Gastroesophageal sphincter (tissue), 4 donors: ENCODE results near the gene RETREG1. TPM values are rescaled to one million over a fixed set of nuclear protein-coding genes. Genes with fewer than 3 reads are reported as not detected.

Source experiments
- ATAC-seq: fragments of 150-250 bp; one replicate; pipeline ENCODE4 v1.9.1; 2016; ENCODE audit warnings: mild to moderate bottlenecking, moderate library complexity
- H3K27ac ChIP-seq, 4 donors: fragments of 200-600 bp; sonication (generic) in 3 of 4; 1 replicate in 3 of 4; 2 replicates in 1 of 4; pipeline ENCODE4 v1.5.1; 2016 to 2019
- H3K27me3 ChIP-seq: fragments of 200-600 bp; sonication (generic); one replicate; pipeline ENCODE4 v1.5.1; 2019
- H3K36me3 ChIP-seq, 2 donors: fragments of 200-600 bp; sonication (generic); one replicate each; pipeline ENCODE4 v1.5.1; 2019; ENCODE audit warnings: control low read depth in 1 of 2
- H3K4me1 ChIP-seq, 3 donors: fragments of 200-600 bp; sonication (generic); 1 replicate in 2 of 3; 2 replicates in 1 of 3; pipeline ENCODE4 v1.5.1; 2016 to 2019; ENCODE audit warnings: control low read depth in 2 of 3
- H3K4me3 ChIP-seq, 2 donors: fragments of 200-600 bp; sonication (generic); one replicate each; pipeline ENCODE4 v1.5.1; 2019; ENCODE audit warnings: mild to moderate bottlenecking in 1 of 2, moderate library complexity in 1 of 2
- H3K9me3 ChIP-seq, 3 donors: fragments of 200-600 bp; sonication (generic); one replicate each; pipeline ENCODE4 v1.5.1; 2017 to 2019; ENCODE audit warnings: control low read depth in 2 of 3
- CTCF ChIP-seq, 4 experiments: fragments of 200-600 bp in 2 of 4; fragments of 450-650 bp in 2 of 4; sonication (generic) in 1 of 4; IDR thresholded peaks; one replicate each; pipeline ENCODE4 v1.5.1; 2017 to 2019; ENCODE audit warnings: antibody characterized with exemption in 4 of 4, mild to moderate bottlenecking in 2 of 4, moderate library complexity in 2 of 4
- EP300 ChIP-seq: sonication (generic); formaldehyde crosslinking; IDR thresholded peaks from one replicate; pipeline ENCODE4 v1.6.1; 2017; ENCODE audit warnings: antibody characterized with exemption, mild to moderate bottlenecking
- POLR2A ChIP-seq, 2 donors: fragments of 450-650 bp; IDR thresholded peaks; one replicate each; pipeline ENCODE4 v1.6.1; 2017; ENCODE audit warnings: antibody characterized with exemption in 2 of 2, mild to moderate bottlenecking in 2 of 2, moderate library complexity in 1 of 2
- POLR2AphosphoS5 ChIP-seq: sonication (generic); formaldehyde crosslinking; IDR thresholded peaks from one replicate; pipeline ENCODE4 v1.6.1; 2017; ENCODE audit warnings: antibody characterized with exemption
- WGBS, 2 donors: methylation state at CpG; one replicate each; pipeline ENCODE4 v1.1.5; 2018; ENCODE audit warnings: low coverage in 1 of 2; 5-methylcytosine and 5-hydroxymethylcytosine counted together
- total RNA-seq, 4 donors: library from RNA; depleted of rRNA; stranded (reverse); fragments of >200 nt; gene quantifications; one replicate each; pipeline ENCODE4 v1.1.0, GENCODE V29; 2016

RETREG1 gene
- total RNA-seq, 4 donors from 2014 or later = 7.3 to 21.3 (median 15.7) TPM

GRCh38 chr5:16457451-16457850 is 159.3 kb downstream of the RETREG1 start:
- no peak for TF ChIP-seq EP300
- TF ChIP-seq POLR2AphosphoS5 = no peak
- no peak for TF ChIP-seq POLR2A (IDR thresholded peaks at IDR 0.05)
- no peak for TF ChIP-seq CTCF (IDR thresholded peaks at IDR 0.05)
- peaks cover 0 to 86% of the 10 kb centered on the region in 2 donors for H3K36me3 ChIP-seq
- H3K27ac ChIP-seq = no peak overlapping the region
- H3K9me3 ChIP-seq = no peaks in the 10 kb centered on the region
- H3K27me3 ChIP-seq = no peaks in the 10 kb centered on the region
- H3K4me1 ChIP-seq = peaks cover 0 to 67% (median 22%) of the 10 kb centered on the region in 3 donors
- no peak overlapping the region for H3K4me3 ChIP-seq
- ATAC-seq = no peak
- WGBS, 2 donors = 55 to 83% methylated on average over 2 to 3 of the region's 3 CpGs

DNA sequence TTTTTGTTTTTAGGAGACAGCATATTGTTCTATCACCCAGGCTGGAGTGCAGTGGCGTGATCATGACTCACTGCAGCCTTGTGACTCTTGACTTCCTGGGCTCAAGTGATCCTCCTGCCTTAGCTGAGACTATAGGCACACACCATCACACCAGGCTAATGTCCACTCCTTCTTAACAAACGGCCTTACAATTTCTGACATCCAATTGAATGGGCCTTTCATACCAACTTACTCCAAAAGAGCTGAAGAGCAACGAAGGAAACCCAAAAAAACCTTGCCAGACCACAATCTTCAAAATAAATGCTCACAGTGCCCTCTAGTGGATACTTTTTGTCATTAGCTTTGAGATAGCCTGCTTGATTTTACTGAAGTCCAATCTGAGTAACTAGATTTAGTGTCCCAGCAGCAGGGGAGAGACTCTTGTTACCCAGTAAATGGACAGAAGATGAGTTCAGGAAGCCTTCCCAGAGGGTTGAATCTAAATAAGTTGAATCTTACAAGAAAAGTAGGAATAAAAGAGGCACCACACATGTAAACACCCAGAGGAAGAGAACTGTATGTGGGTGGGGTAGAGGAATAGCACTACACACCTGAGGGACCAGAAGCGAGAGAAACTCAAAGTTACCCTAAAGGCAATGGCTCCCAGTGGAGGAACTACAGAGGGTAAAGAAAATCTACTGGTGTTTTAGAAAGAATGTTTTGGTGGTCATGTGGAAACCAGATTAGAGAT is 160.5 kb downstream of the RETREG1 start:
- peak; percentile 59 for ATAC-seq
- Histone ChIP-seq H3K4me1 (peaks cover 0 to 55% (median 11%) of the 10 kb centered on the region in 3 donors), H3K27ac (no peak overlapping the region), H3K27me3 (no peaks in the 10 kb centered on the region), H3K9me3 (no peaks in the 10 kb centered on the region), H3K36me3 (peaks cover 0 to 86% of the 10 kb centered on the region in 2 donors), H3K4me3 (no peak overlapping the region)
- no peak for TF ChIP-seq POLR2AphosphoS5
- peak; percentile 41 to 65 (median 53) for TF ChIP-seq CTCF (IDR thresholded peaks at IDR 0.05)
- 39 to 52% methylated on average over 4 of the region's 4 CpGs for WGBS, 2 donors

DNA sequence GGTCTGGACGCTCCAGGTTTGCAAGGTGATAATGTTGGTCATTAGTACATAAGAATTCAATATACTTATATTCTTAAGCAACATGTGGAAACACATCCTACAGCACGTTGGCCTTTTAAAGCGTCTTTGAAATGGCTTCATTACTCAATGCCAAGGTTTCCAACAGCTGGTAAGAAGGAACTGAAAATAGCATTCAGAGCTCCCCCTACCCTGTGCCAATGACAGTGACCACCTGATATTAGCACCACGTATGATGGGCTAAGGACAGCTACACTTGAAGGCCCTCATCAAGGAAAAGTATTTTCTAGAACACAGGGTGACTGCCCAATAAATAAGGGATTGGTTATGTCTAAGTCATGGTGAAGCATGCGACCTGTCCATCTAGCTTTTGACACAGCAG is 161.1 kb downstream of the RETREG1 start:
- no peak overlapping the region for H3K27ac ChIP-seq
- 65 to 72% methylated on average over 5 of the region's 5 CpGs for WGBS, 2 donors

DNA sequence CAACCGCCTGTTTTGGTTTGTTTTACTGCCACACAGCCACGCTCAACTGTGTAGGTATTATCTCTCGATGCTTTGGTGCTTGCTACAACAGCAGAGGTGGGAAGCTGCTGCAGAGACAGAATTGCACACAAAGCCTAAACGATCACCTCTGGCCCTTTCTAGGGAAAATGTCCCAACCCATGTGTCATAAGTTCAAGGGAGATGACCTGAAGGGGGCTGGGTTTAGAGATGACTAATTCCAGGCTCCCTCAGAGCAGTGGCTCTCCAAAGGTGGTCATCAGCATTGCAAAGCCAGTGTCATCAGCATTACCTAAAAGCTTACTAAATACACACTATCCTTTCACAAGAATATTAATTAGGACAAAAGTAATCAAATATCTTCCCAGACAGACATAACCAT is 162.1 kb downstream of the RETREG1 start:
- no peak for ATAC-seq
- H3K4me3 ChIP-seq = no peak overlapping the region
- no peaks in the 10 kb centered on the region for H3K27me3 ChIP-seq
- TF ChIP-seq POLR2AphosphoS5 (no peak), EP300 (no peak), CTCF (IDR thresholded peaks at IDR 0.05) (no peak), POLR2A (IDR thresholded peaks at IDR 0.05) (no peak)
- no peak overlapping the region for H3K27ac ChIP-seq
- peaks cover 0 to 87% of the 10 kb centered on the region in 2 donors for H3K36me3 ChIP-seq
- H3K9me3 ChIP-seq = no peaks in the 10 kb centered on the region
- WGBS, 2 donors = 60 to 95% methylated on average over 1 to 3 of the region's 4 CpGs
- peaks cover 0 to 39% (median 5%) of the 10 kb centered on the region in 3 donors for H3K4me1 ChIP-seq

More for the DNA sequence above, 161.1 kb downstream of the RETREG1 start:
- TF ChIP-seq CTCF (IDR thresholded peaks at IDR 0.05) (no peak), EP300 (no peak), POLR2A (IDR thresholded peaks at IDR 0.05) (no peak), POLR2AphosphoS5 (no peak)
- Histone ChIP-seq H3K4me1 (peaks cover 0 to 49% (median 8%) of the 10 kb centered on the region in 3 donors), H3K9me3 (no peaks in the 10 kb centered on the region), H3K36me3 (peaks cover 0 to 86% of the 10 kb centered on the region in 2 donors), H3K4me3 (no peak overlapping the region), H3K27me3 (no peaks in the 10 kb centered on the region)
- ATAC-seq = peak; percentile 19

GRCh38 chr5:16453609-16454008 is 163.2 kb downstream of the RETREG1 start:
- no peaks in the 10 kb centered on the region for H3K27me3 ChIP-seq
- peaks cover 0 to 87% of the 10 kb centered on the region in 2 donors for H3K36me3 ChIP-seq
- H3K4me3 ChIP-seq = no peak overlapping the region
- no peak overlapping the region for H3K27ac ChIP-seq
- no peaks in the 10 kb centered on the region for H3K9me3 ChIP-seq
- no peak for ATAC-seq
- H3K4me1 ChIP-seq = peaks cover 0 to 30% (median 5%) of the 10 kb centered on the region in 3 donors
- TF ChIP-seq POLR2A (IDR thresholded peaks at IDR 0.05) (no peak), POLR2AphosphoS5 (no peak), EP300 (no peak)
